H1 (cell line): Measurements from ENCODE around the gene HMGCS2. TPM values are rescaled to one million over a fixed set of nuclear protein-coding genes. Genes with fewer than 3 reads are reported as not detected.

ENCODE experiments used
- ASH2L ChIP-seq: fragments of 200-600, 300-600 bp; sonication (generic); IDR thresholded peaks from one replicate; pipeline ENCODE4 v1.7.1; 2017; ENCODE audit warnings: low read length
- EP300 ChIP-seq, 2 experiments: IDR thresholded peaks; 1 replicate in 1 of 2; 2 replicates in 1 of 2; pipeline ENCODE4 v1.6.1; 2011 to 2012; ENCODE audit warnings: low read depth in 2 of 2, low read length in 2 of 2, mild to moderate bottlenecking in 2 of 2, borderline replicate concordance in 1 of 2, inconsistent platforms in 1 of 2, moderate library complexity in 1 of 2
- EZH2 ChIP-seq: fragments of 200-600 bp; sonication (generic); IDR thresholded peaks from 2 replicates; pipeline ENCODE4 v1.7.1; 2012; ENCODE audit warnings: low read depth, mild to moderate bottlenecking, moderate library complexity, low read length, inconsistent platforms; ENCODE audit not compliant: severe bottlenecking
- GTF2F1 ChIP-seq: IDR thresholded peaks from 2 replicates; pipeline ENCODE4 v1.6.1; 2012; ENCODE audit warnings: low read depth, low read length, improper control_type of control experiment, borderline replicate concordance
- MAFK ChIP-seq: IDR thresholded peaks from 2 replicates; pipeline ENCODE4 v1.6.1; 2012; ENCODE audit warnings: low read depth, mild to moderate bottlenecking, improper control_type of control experiment, low read length
- NANOG ChIP-seq: IDR thresholded peaks from 2 replicates; pipeline ENCODE4 v1.6.1; 2011; ENCODE audit warnings: low read length, low read depth, mild to moderate bottlenecking, inconsistent platforms; ENCODE audit not compliant: insufficient read depth, poor library complexity, severe bottlenecking
- NRF1 ChIP-seq: IDR thresholded peaks from 2 replicates; pipeline ENCODE4 v1.6.1; 2011; ENCODE audit warnings: mild to moderate bottlenecking, low read depth, low read length, improper control_type of control experiment
- POLR2AphosphoS5 ChIP-seq: IDR thresholded peaks from 2 replicates; pipeline ENCODE4 v1.6.1; 2011; ENCODE audit warnings: low read depth, low read length
- RFX5 ChIP-seq: IDR thresholded peaks from 2 replicates; pipeline ENCODE4 v1.6.1; 2011; ENCODE audit warnings: low read depth, low read length, improper control_type of control experiment, borderline replicate concordance
- SAP30 ChIP-seq: fragments of 300-600 bp; sonication (generic); IDR thresholded peaks from 2 replicates; pipeline ENCODE4 v1.7.1; 2012; ENCODE audit warnings: low read length, moderate library complexity, mild to moderate bottlenecking, inconsistent platforms; ENCODE audit not compliant: insufficient read depth, insufficient replicate concordance
- SIX5 ChIP-seq: IDR thresholded peaks from 2 replicates; pipeline ENCODE4 v1.6.1; 2011; ENCODE audit warnings: mild to moderate bottlenecking, low read depth, low read length
- SP2 ChIP-seq: IDR thresholded peaks from 2 replicates; pipeline ENCODE4 v1.6.1; 2012; ENCODE audit warnings: mild to moderate bottlenecking, low read length, inconsistent platforms
- polyA plus RNA-seq, 7 experiments: library from polyadenylated mRNA; depleted of rRNA in 3 of 7; stranded (reverse) in 5 of 7; unstranded in 2 of 7; fragments of >200 nt in 5 of 7; fragments of 200-250 nt in 2 of 7; gene quantifications; 1 replicate in 5 of 7; 2 replicates in 1 of 7; 4 replicates in 1 of 7; pipeline versions ENCODE4 v1.2.1 to v1.2.3, GENCODE V29; 2011 to 2013; ENCODE audit warnings: missing spikeins in 2 of 7, mixed read lengths in 2 of 7
- total RNA-seq: library from RNA; stranded (reverse); fragmentation: NEBNext Ultra II Directional; extraction: Animal tissue kit (Norgen Biotek cat#: 25700); gene quantifications from 2 replicates; pipeline ENCODE4 v1.2.1, GENCODE V29; 2021
- TF ChIP-seq, protein P1 (sequence below): IDR thresholded peaks from 2 replicates; pipeline ENCODE4 v1.6.1; 2011; ENCODE audit warnings: low read length, improper control_type of control experiment
- TF ChIP-seq, protein P2 (sequence below): IDR thresholded peaks from 2 replicates; pipeline ENCODE4 v1.6.1; 2011; ENCODE audit warnings: low read depth, mild to moderate bottlenecking, low read length; ENCODE audit not compliant: insufficient read depth
- TF ChIP-seq, protein P3 (sequence below): IDR thresholded peaks from 2 replicates; pipeline ENCODE4 v1.6.1; 2012; ENCODE audit warnings: inconsistent platforms

The HMGCS2 gene
- total and polyA plus RNA-seq, 2 of the 8 experiments (the other 6 are each of a cell fraction or from before 2014, with no cell fraction given) = not detected

DNA sequence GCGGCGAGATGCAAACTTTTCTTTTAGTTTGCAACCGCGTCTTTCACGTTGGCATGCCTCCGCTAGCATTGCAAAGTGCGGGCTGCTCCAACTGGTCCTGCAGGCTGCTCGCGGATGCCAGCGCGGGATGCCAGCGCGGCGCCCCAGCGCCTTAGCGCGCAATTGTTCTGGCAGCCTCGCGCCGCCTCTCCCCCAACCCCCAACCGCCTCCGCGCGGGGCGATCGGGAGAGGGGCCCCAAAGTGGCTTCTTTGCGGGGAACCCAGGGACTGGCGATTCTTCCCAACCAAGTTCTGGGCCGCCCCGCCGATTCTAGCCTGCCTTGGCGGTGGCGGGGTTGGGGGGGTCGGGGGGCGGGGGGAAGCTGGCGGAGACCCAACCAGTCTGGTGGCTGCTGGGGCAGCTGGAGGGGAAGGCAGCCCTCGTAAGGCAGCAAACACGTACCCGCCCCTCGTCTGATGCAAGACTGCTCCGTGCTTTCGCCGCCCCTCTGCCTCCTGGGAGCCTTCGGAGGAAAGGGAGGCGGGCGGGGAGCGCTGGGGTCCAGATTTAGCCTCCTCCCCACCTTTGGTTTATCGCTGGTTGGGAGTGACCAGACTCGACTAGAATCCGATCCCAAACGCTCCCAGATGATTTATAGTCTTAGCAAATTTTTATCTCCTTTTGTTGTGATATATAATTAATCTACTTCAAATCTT, 56.2 kb downstream of the HMGCS2 start (continued):
- TF ChIP-seq EZH2 (no peak), POLR2AphosphoS5 (peak; percentile 88), EP300 (IDR thresholded peaks at IDR 0.05; ENCODE audit: borderline replicate concordance in 1 of 2, low read depth in 2 of 2, low read length in 2 of 2) (no peak), MAFK (no peak), RFX5 (no peak), SP2 (no peak), ASH2L (no peak), NRF1 (no peak), GTF2F1 (peak; percentile 62; the same call in 1 of the 2 replicates), NANOG (no peak), SAP30 (no peak), SIX5 (no peak)
- TF ChIP-seq, protein P1, sequence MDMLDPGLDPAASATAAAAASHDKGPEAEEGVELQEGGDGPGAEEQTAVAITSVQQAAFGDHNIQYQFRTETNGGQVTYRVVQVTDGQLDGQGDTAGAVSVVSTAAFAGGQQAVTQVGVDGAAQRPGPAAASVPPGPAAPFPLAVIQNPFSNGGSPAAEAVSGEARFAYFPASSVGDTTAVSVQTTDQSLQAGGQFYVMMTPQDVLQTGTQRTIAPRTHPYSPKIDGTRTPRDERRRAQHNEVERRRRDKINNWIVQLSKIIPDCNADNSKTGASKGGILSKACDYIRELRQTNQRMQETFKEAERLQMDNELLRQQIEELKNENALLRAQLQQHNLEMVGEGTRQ = no peak
- TF ChIP-seq, protein P2, sequence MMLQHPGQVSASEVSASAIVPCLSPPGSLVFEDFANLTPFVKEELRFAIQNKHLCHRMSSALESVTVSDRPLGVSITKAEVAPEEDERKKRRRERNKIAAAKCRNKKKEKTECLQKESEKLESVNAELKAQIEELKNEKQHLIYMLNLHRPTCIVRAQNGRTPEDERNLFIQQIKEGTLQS = no peak
- TF ChIP-seq, protein P3, sequence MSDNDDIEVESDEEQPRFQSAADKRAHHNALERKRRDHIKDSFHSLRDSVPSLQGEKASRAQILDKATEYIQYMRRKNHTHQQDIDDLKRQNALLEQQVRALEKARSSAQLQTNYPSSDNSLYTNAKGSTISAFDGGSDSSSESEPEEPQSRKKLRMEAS = no peak
